DMS153 treated with DMSO at 0.1 percent for 48 hours (cell line): Measurements from ENCODE around the gene RBM15B.

Experiments used
- DNase-seq: peaks from one replicate; lab custom pipeline; 2025; ENCODE audit not compliant: unreplicated experiment; lab: John Stamatoyannopoulos, UW

Gene RBM15B

GRCh38 chr3:51441282-51442030 lies 50.4 kb downstream of the RBM15B start:
- DNase-seq: no peak

GRCh38 chr3:51445544-51446280 lies 54.6 kb downstream of the RBM15B start:
- DNase-seq: no peak
